Measurements from ENCODE around the gene INPPL1.

- TF ChIP-seq, protein P1, sequence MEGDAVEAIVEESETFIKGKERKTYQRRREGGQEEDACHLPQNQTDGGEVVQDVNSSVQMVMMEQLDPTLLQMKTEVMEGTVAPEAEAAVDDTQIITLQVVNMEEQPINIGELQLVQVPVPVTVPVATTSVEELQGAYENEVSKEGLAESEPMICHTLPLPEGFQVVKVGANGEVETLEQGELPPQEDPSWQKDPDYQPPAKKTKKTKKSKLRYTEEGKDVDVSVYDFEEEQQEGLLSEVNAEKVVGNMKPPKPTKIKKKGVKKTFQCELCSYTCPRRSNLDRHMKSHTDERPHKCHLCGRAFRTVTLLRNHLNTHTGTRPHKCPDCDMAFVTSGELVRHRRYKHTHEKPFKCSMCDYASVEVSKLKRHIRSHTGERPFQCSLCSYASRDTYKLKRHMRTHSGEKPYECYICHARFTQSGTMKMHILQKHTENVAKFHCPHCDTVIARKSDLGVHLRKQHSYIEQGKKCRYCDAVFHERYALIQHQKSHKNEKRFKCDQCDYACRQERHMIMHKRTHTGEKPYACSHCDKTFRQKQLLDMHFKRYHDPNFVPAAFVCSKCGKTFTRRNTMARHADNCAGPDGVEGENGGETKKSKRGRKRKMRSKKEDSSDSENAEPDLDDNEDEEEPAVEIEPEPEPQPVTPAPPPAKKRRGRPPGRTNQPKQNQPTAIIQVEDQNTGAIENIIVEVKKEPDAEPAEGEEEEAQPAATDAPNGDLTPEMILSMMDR (IDR thresholded peaks at IDR 0.05; ENCODE audit: low read depth, low read length), result no peak
- no peak for TF ChIP-seq EZH2phosphoT487 (IDR thresholded peaks at IDR 0.05; ENCODE audit: low read depth)
Measured at GRCh38 chr11:72216638-72217037, 7.9 kb upstream of the INPPL1 start, which contains the start of gene FOLR2.
